ENCODE measurements around the gene CEL.
A peak's percentile ranks its signal among the peaks of the same experiment; 100 is the strongest.
"Not testable (repeated sequence)": the region's sequence is repeated elsewhere in the genome, so short reads cannot be mapped to it uniquely, and the experiment has no call there.

CEL gene

GRCh38 chr9:133061764-133062145 is at the start of gene CEL:
Gene CEL, plus strand, starts transcription at chr9:133061981. Its CDS starts 22 bp downstream, at chr9:133062003.
- DNase-seq (ENCODE audit: low read depth): not testable (repeated sequence)

DNA sequence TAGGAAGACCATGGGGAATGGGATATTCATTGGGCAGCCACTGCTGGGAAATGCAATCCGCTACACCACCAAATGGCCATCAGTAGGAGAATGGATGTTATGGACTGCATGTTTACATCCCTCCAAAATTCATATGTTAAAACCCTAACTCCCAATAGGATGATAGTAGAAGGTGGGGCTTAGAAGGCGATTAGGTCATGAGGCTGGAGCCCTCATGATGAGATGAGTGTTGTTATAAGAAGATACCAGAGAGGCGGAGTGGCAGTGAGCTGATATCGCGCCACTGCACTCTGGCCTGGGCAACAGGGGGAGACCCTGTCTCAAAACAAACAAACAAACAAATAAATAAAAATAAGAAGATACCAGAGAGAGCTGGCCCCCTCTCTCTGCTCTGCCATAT is 47.1 kb upstream of the CEL start:
- no peak for DNase-seq (ENCODE audit: low read depth)

GRCh38 chr9:133023117-133023890 is 38.5 kb upstream of the CEL start:
- no peak for DNase-seq (ENCODE audit: low read depth)

DNA sequence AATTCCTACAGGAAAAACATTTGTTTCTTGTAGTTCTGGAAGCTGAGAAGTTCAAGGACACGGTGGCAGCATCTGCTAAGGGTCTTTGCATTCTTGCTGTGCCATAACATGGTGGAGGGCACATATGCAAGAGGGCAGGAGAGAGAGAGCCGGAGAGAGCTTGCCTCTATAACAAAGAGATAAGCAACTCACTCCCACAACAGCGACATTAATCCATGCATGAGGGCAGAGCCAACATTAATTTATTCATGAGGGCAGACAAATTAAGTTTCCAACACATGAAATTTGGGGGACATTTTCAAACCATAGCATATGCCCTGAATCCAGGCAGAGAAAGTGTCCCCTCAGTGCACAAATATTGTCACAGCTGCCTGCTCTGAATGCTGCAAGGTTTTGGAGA is 35.4 kb upstream of the CEL start:
- DNase-seq (ENCODE audit: low read depth): no peak

DNA sequence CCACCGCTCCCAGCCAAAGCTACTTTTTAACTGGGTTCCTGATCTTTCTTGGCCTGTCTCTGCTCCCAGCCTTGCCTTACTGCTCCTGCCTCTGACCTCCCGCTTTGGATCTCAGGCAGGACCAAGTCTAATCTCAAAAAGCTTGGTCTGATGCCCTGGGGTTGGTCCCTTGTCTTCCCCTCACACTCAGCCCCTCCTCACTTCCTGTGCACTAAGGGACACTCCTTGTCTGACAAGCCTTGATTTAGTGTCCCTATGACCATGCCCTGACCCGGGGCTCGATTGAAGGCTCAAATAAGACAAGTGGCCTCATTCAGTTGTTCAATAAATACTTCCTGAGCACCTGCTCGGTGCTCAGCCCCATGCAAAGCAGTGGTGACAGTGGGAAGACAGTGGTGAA is 34.6 kb upstream of the CEL start:
- DNase-seq (ENCODE audit: low read depth): no peak

GRCh38 chr9:133028221-133028620 is 33.6 kb upstream of the CEL start:
- DNase-seq (ENCODE audit: low read depth): no peak

- DNase-seq (ENCODE audit: low read depth): no peak
Measured at GRCh38 chr9:133029994-133030316, 31.8 kb upstream of the CEL start.

GRCh38 chr9:133030317-133031129 is 31.3 kb upstream of the CEL start, which contains the start of gene GTF3C5:
Gene GTF3C5, plus strand, starts transcription at chr9:133030997. Its CDS starts 15 bp downstream, at chr9:133031012.
- DNase-seq (ENCODE audit: low read depth): peak; percentile 90

- no peak for DNase-seq (ENCODE audit: low read depth)
Measured at GRCh38 chr9:133031130-133031422, 30.7 kb upstream of the CEL start.

DNA sequence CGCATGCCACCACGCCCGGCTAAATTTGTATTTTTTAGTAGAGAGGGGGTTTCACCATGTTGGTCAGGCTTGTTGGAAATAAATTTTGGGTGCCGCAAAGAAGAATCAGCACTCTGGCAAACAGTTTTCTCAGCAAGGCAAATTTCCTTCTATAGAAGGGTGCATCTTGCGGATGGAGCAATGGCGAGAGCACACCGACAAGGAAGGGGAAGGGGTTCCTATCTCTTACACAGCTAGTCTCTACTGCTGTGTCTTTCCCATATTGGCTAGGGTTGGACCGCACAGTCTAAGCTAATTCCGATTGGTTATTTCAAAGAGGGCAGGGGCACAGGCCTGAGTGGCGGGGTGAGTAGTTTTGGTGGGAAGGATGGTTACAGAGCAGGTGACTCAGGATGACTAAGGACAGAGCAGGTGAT is 30.3 kb upstream of the CEL start:
- no peak for DNase-seq (ENCODE audit: low read depth)

- DNase-seq (ENCODE audit: low read depth): no peak
Measured at GRCh38 chr9:133032171-133032570, 29.6 kb upstream of the CEL start.

- no peak for DNase-seq (ENCODE audit: low read depth)
Measured at GRCh38 chr9:133035669-133036068, 26.1 kb upstream of the CEL start.

GRCh38 chr9:133037775-133038515 is 23.8 kb upstream of the CEL start:
- no peak for DNase-seq (ENCODE audit: low read depth)

DNA sequence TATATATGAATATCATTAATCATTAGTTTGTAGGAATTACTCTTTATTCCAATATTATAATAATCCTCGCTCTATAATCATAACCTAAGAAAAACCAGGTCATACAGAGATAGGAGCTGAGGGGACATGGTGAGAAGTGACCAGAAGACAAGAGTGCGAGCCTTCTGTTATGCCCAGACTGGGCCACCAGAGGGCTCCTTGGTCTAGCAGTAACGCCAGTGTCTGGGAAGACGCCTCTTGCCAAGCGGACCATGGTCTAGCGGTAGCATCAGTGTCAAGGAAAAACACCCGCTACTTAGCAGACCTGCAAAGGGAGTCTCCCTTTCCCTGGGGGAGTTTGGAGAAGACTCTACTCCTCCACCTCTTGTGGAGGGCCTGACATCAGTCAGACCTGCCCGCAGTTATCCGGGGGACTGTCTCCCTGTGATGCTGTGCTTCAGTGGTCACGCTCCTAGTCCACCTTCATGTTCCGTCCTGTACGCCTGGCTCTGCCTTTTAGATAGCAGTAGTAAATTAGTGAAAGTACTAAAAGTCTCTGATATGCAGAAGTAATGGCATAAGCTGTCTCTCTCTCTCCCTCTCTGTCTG is 20.8 kb upstream of the CEL start:
- not testable (repeated sequence) for DNase-seq (ENCODE audit: low read depth)

DNA sequence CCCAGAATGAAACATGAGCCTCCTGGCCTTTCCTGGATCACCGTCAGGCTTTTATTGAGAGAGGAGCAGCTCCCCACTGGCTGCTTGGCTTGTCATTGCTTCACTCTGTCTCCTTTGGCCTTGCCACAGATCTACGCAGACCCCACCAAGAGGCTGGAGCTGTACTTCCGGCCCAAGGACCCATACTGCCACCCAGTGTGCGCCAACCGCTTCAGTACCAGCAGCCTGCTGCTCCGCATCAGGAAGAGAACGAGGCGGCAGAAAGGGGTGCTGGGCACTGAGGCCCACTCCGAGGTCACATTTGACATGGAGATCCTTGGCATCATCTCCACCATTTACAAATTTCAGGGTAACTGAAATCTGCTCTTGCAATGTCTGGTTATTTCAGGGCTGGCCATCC is 19.8 kb upstream of the CEL start:
- DNase-seq (ENCODE audit: low read depth): no peak

DNA sequence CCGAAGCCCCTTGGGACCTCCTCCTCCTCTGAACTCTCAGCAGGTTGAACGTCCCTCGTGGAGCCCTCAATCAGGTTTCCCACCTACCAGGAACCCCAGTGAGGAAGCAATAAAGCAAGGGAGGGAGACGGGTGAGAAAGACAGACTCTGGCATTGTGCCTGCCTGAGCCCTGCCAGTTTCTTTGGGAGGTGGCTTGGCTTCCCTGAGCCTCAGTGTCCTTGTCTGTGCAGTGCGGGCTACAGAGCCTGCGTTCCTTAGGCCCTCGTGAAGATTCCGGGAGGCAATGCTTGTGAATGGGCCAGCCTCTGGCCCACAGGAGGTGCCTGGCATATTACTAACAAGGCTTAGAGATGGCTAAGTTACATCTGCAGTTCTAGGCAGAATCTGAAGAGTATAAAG is 19.1 kb upstream of the CEL start:
- DNase-seq (ENCODE audit: low read depth): no peak

DNA sequence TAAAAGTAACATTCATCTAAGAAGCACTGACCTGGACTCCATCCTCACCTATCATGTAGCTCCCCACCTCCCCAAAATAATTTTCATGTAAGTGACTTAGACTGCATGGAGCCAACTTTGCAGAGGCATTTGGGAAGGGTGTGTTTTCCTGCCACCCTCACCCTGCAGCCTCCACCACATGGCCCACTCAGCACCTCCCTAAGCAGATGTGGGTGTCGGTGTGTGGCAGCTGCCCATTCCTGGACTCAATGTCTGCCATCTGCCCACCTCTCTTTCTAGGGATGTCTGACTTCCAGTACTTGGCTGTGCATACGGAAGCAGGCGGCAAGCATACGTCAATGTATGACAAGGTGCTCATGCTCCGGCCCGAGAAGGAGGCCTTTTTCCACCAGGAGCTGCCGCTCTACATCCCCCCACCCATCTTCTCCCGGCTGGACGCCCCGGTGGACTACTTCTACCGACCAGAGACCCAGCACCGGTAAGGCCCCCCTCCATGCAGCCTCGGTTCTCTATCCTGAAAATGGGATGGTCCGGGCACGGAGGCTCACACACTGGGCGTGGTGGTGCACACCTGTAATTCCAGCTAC is 18.2 kb upstream of the CEL start:
- no peak for DNase-seq (ENCODE audit: low read depth)

- no peak for DNase-seq (ENCODE audit: low read depth)
Measured at GRCh38 chr9:133044125-133044524, 17.7 kb upstream of the CEL start.

DNA sequence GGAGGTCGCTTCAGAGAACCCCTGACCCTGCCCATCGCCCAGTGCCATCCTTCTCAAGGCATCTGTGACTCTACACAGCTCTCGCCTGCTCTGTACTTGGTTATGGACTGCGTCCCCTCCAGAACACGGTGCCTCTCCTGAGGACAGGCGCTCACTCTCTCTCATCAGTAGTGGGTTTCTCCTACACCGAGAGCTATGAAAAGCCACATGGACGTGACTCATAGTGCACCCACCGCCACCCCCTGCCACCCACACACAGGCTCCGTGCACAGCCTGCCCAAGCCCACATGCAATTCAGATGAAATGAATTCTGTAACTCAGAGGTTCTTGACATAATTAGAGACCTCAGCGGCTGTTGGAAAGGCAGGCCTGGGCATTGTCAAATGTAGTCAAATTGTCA is 17.1 kb upstream of the CEL start:
- peak; percentile 21 for DNase-seq (ENCODE audit: low read depth)

DNA sequence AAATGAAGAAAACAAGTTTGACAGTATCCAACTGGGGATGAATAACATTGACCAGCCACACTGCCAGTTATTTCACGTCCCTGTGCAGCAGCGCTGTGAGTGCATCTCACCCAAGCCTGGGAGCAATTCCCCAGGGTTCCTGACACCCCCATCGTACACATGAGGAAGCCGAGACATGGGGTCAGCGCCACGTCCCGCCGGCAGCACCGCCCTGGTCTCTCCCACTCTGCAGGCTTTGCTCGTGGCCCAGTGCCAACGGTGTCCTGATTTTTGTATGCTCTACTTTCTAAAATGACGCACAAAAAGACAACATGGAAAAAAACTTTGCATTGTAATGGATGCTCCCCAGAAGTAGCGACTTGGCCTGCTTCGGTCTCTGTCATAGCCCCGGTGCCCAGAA is 16.6 kb upstream of the CEL start:
- no peak for DNase-seq (ENCODE audit: low read depth)

DNA sequence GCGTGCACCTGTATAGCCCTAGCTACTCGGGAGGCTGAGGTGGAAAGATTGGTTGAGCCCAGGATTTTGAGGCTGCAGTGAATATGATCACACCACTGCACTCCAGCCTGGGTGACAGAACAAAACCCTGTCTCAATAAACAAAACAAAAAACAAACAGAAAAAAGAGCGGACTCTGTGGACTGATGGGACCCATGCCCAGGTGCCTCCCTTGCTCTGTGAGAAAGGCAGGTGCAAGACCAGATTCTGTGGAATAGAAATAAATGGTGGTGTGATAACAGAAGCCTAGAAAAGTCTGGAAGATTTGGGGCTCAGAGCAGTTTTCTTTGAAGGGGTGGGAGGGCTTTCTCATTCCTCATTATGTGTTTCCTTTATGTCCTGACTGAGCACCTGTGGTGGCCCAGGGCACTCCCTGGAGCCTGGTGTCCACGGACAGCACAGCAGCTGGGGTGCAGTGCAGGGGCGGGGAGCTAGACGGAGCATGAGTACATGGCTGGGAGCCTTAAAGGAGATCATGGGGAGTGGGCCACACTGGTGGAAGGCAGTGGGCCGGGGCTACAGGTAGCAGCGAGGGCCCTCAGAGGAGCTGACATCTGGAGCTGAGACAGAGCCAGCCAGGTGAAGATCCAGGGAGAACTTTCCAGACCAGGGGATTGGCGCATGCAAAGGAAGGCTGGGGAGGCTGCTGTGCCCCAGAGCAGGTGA is 15.4 kb upstream of the CEL start:
- DNase-seq (ENCODE audit: low read depth): no peak

DNA sequence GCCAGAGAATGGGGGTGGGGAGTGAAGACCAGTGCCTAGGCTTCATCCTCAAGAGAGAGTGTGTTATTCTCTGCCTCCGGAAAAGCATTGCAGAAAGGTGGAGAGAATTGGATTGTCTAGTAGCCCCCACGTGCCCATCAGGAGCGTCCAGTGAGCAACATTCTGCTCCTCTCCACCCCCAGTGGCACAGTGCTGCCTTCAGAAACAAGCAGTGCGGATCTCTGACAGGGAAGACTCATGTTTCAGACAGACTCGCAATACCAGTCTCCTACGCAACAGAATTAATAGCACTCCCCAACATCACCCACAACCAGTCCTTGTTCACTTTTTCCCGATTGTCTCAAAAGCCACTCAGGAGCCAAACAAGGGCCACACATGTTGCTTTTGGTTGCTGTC is 14.9 kb upstream of the CEL start:
- DNase-seq (ENCODE audit: low read depth): no peak
